Measurements from ENCODE around the gene FIBIN. TPM values are rescaled to one million over a fixed set of nuclear protein-coding genes. Genes with fewer than 3 reads are reported as not detected.
"Not testable (repeated sequence)": the region's sequence is repeated elsewhere in the genome, so short reads cannot be mapped to it uniquely, and the experiment has no call there.

FIBIN gene
- polyA plus RNA-seq, 1 donor from 2014 or later: not detected

DNA sequence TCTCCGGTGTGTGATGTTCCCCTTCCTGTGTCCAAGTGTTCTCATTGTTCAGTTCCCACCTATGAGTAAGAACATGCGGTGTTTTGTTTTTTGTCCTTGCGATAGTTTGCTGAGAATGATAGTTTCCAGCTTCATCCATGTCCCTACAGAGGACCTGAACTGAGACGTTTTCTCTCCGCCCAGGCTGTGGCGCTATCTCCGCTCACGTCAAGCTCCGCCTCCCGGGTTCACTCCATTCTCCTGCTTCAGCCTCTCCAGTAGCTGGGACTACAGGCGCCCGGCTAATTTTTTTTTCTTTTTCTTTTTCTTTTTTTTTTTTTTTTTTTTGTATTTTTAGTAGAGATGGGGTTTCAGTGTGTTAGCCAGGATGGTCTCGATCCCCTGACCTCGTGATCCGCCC is 16.7 kb upstream of the FIBIN start:
- not testable (repeated sequence) for H3K4me2 ChIP-seq (ENCODE audit: low read length); H4K20me1 ChIP-seq (ENCODE audit: insufficient read depth); H3K27me3 ChIP-seq (ENCODE audit: insufficient read depth, low read depth, low read length); H3F3A ChIP-seq (ENCODE audit: insufficient read depth, low read length, poor library complexity, severe bottlenecking); H3K9me2 ChIP-seq (ENCODE audit: insufficient read depth, low read length); H3K9me3 ChIP-seq (ENCODE audit: low read length); H3K9ac ChIP-seq (ENCODE audit: low read length); H3K27ac ChIP-seq (ENCODE audit: low read length); H3K4me3 ChIP-seq (ENCODE audit: low read length); H3K36me3 ChIP-seq (ENCODE audit: insufficient read depth, low read length); H3K79me2 ChIP-seq (replicated peaks; ENCODE audit: insufficient read depth, low read length); H2AFZ ChIP-seq (ENCODE audit: low read depth, low read length)

DNA sequence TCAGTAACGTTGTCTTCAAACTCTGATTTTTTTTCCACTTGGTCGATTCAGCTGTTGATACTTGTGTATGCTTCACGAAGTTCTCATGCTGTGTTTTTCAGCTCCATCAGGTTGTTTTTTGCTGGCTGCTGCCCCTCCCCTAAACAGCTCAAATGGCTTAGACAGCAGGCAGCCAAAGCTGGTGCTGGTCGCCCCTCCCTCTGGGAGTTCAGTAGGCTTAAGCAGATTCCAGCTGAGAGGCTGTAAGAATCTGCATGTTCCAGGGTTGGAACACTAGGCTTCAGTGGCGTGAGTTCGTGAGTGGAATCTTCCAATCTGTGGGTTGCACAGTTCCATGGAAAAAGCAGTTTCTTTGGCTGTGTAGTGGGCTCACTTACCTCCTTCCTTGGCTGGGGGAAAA is 10.3 kb upstream of the FIBIN start:
- H3F3A ChIP-seq (ENCODE audit: insufficient read depth, low read length, poor library complexity, severe bottlenecking): no peaks in the 10 kb centered on the region
- H3K27me3 ChIP-seq (ENCODE audit: insufficient read depth, low read depth, low read length): no peaks in the 10 kb centered on the region
- H3K9ac ChIP-seq (ENCODE audit: low read length): no peak overlapping the region
- H3K27ac ChIP-seq (ENCODE audit: low read length): no peak overlapping the region
- H3K79me2 ChIP-seq (replicated peaks; ENCODE audit: insufficient read depth, low read length): no peaks in the 10 kb centered on the region
- H3K36me3 ChIP-seq (ENCODE audit: insufficient read depth, low read length): no peaks in the 10 kb centered on the region
- no peak overlapping the region for H2AFZ ChIP-seq (ENCODE audit: low read depth, low read length)
- no peaks in the 10 kb centered on the region for H4K20me1 ChIP-seq (ENCODE audit: insufficient read depth)
- TF ChIP-seq POLR2AphosphoS5 (IDR thresholded peaks at IDR 0.05): no peak
- TF ChIP-seq, protein P1, sequence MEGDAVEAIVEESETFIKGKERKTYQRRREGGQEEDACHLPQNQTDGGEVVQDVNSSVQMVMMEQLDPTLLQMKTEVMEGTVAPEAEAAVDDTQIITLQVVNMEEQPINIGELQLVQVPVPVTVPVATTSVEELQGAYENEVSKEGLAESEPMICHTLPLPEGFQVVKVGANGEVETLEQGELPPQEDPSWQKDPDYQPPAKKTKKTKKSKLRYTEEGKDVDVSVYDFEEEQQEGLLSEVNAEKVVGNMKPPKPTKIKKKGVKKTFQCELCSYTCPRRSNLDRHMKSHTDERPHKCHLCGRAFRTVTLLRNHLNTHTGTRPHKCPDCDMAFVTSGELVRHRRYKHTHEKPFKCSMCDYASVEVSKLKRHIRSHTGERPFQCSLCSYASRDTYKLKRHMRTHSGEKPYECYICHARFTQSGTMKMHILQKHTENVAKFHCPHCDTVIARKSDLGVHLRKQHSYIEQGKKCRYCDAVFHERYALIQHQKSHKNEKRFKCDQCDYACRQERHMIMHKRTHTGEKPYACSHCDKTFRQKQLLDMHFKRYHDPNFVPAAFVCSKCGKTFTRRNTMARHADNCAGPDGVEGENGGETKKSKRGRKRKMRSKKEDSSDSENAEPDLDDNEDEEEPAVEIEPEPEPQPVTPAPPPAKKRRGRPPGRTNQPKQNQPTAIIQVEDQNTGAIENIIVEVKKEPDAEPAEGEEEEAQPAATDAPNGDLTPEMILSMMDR (IDR thresholded peaks at IDR 0.05; ENCODE audit: poor library complexity, severe bottlenecking): no peak
- no peak for TF ChIP-seq EP300 (conservative IDR thresholded peaks at IDR 0.05; ENCODE audit: poor library complexity, severe bottlenecking)
- TF ChIP-seq MXI1 (conservative IDR thresholded peaks at IDR 0.05; ENCODE audit: poor library complexity, severe bottlenecking): no peak
- TF ChIP-seq, protein P2, sequence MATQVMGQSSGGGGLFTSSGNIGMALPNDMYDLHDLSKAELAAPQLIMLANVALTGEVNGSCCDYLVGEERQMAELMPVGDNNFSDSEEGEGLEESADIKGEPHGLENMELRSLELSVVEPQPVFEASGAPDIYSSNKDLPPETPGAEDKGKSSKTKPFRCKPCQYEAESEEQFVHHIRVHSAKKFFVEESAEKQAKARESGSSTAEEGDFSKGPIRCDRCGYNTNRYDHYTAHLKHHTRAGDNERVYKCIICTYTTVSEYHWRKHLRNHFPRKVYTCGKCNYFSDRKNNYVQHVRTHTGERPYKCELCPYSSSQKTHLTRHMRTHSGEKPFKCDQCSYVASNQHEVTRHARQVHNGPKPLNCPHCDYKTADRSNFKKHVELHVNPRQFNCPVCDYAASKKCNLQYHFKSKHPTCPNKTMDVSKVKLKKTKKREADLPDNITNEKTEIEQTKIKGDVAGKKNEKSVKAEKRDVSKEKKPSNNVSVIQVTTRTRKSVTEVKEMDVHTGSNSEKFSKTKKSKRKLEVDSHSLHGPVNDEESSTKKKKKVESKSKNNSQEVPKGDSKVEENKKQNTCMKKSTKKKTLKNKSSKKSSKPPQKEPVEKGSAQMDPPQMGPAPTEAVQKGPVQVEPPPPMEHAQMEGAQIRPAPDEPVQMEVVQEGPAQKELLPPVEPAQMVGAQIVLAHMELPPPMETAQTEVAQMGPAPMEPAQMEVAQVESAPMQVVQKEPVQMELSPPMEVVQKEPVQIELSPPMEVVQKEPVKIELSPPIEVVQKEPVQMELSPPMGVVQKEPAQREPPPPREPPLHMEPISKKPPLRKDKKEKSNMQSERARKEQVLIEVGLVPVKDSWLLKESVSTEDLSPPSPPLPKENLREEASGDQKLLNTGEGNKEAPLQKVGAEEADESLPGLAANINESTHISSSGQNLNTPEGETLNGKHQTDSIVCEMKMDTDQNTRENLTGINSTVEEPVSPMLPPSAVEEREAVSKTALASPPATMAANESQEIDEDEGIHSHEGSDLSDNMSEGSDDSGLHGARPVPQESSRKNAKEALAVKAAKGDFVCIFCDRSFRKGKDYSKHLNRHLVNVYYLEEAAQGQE (IDR thresholded peaks at IDR 0.05; ENCODE audit: borderline replicate concordance): no peak
- TF ChIP-seq RAD21 (conservative IDR thresholded peaks at IDR 0.05): no peak
- no peak for TF ChIP-seq EZH2 (IDR thresholded peaks at IDR 0.05; ENCODE audit: borderline replicate concordance, insufficient read depth, low read length, poor library complexity, severe bottlenecking)
- TF ChIP-seq TAF1 (IDR thresholded peaks at IDR 0.05; ENCODE audit: low read depth): no peak
- no peak for TF ChIP-seq SMC3 (conservative IDR thresholded peaks at IDR 0.05; ENCODE audit: poor library complexity)
- H3K9me3 ChIP-seq (ENCODE audit: low read length): no peaks in the 10 kb centered on the region
- no peaks in the 10 kb centered on the region for H3K9me2 ChIP-seq (ENCODE audit: insufficient read depth, low read length)
- no peak overlapping the region for H3K4me2 ChIP-seq (ENCODE audit: low read length)
- H3K4me3 ChIP-seq (ENCODE audit: low read length): no peak overlapping the region

DNA sequence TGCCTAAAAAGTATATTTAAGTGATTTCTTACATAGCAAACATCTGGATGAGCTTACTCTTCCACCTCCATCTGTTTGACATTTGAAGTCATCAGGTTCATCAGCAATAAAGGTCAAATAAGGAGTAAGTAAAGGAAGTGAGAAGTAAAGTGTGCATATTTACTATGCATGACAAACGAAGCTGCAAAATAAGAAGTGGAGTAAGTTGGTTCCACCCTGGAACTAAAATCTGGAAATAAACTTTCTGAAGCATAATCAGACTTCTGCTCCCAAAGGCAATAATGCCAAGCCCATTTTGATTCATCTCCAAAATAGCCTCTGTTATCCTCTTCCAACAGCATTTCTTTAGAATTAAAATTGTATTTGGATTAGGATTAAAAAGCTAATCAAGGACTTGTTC is 8.4 kb upstream of the FIBIN start:
- no peak overlapping the region for H2AFZ ChIP-seq (ENCODE audit: low read depth, low read length)
- no peaks in the 10 kb centered on the region for H3K9me3 ChIP-seq (ENCODE audit: low read length)
- no peak overlapping the region for H3K9ac ChIP-seq (ENCODE audit: low read length)
- no peaks in the 10 kb centered on the region for H3F3A ChIP-seq (ENCODE audit: insufficient read depth, low read length, poor library complexity, severe bottlenecking)
- no peak for TF ChIP-seq RAD21 (conservative IDR thresholded peaks at IDR 0.05)
- no peak for TF ChIP-seq EZH2 (IDR thresholded peaks at IDR 0.05; ENCODE audit: borderline replicate concordance, insufficient read depth, low read length, poor library complexity, severe bottlenecking)
- TF ChIP-seq, protein P2 (IDR thresholded peaks at IDR 0.05; ENCODE audit: borderline replicate concordance): no peak
- TF ChIP-seq TAF1 (IDR thresholded peaks at IDR 0.05; ENCODE audit: low read depth): no peak
- TF ChIP-seq EP300 (conservative IDR thresholded peaks at IDR 0.05; ENCODE audit: poor library complexity, severe bottlenecking): no peak
- TF ChIP-seq, protein P1 (IDR thresholded peaks at IDR 0.05; ENCODE audit: poor library complexity, severe bottlenecking): no peak
- no peak for TF ChIP-seq POLR2AphosphoS5 (IDR thresholded peaks at IDR 0.05)
- no peak for TF ChIP-seq MXI1 (conservative IDR thresholded peaks at IDR 0.05; ENCODE audit: poor library complexity, severe bottlenecking)
- TF ChIP-seq SMC3 (conservative IDR thresholded peaks at IDR 0.05; ENCODE audit: poor library complexity): no peak
- no peaks in the 10 kb centered on the region for H3K9me2 ChIP-seq (ENCODE audit: insufficient read depth, low read length)
- no peaks in the 10 kb centered on the region for H4K20me1 ChIP-seq (ENCODE audit: insufficient read depth)
- H3K27me3 ChIP-seq (ENCODE audit: insufficient read depth, low read depth, low read length): no peaks in the 10 kb centered on the region
- H3K79me2 ChIP-seq (replicated peaks; ENCODE audit: insufficient read depth, low read length): no peaks in the 10 kb centered on the region
- no peaks in the 10 kb centered on the region for H3K36me3 ChIP-seq (ENCODE audit: insufficient read depth, low read length)
- no peak overlapping the region for H3K27ac ChIP-seq (ENCODE audit: low read length)
- no peak overlapping the region for H3K4me3 ChIP-seq (ENCODE audit: low read length)
- no peak overlapping the region for H3K4me2 ChIP-seq (ENCODE audit: low read length)
